Brain microvascular endothelial cell (primary cell): ENCODE measurements around the gene NIPBL.

Source experiments
- DNase-seq: peaks from one replicate; pipeline ENCODE4 v3.0.0-alpha.2; 2020
- H3K27ac ChIP-seq: fragments of 250-450 bp; sonication (Bioruptor Pico); 2 replicates; pipeline ENCODE4 v1.5.1; 2020; ENCODE audit warnings: mild to moderate bottlenecking, moderate library complexity
- H3K27me3 ChIP-seq: fragments of 250-450 bp; sonication (Bioruptor Pico); replicated peaks from 2 replicates; pipeline ENCODE4 v1.5.1; 2020; ENCODE audit warnings: mild to moderate bottlenecking
- H3K36me3 ChIP-seq: fragments of 250-450 bp; sonication (Bioruptor Pico); replicated peaks from 2 replicates; pipeline ENCODE4 v1.5.1; 2020; ENCODE audit warnings: mild to moderate bottlenecking
- H3K4me3 ChIP-seq: 2 replicates; pipeline ENCODE4 v1.5.1; 2011; ENCODE audit warnings: low read depth, mild to moderate bottlenecking, control low read depth, low read length, moderate library complexity
- CTCF ChIP-seq: IDR thresholded peaks from 2 replicates; pipeline ENCODE4 v1.5.1; 2011; ENCODE audit warnings: low read depth, mild to moderate bottlenecking, moderate library complexity, low read length, control low read depth, inconsistent platforms; ENCODE audit errors: missing control alignments
- in situ Hi-C: cut with HindIII; loops from 2 replicates; pipeline ENCODE4 v1.10.0; 2017; ENCODE audit warnings: low sequenced_read_pairs, low pct_ligation_motif_present

The NIPBL gene

GRCh38 chr5:36885566-36886485, 9.3 kb downstream of the NIPBL start:
- no peak for TF ChIP-seq CTCF
- Histone ChIP-seq H3K27me3 (no peaks in the 10 kb centered on the region), H3K4me3 (no peak overlapping the region), H3K36me3 (no peaks in the 10 kb centered on the region), H3K27ac (no peak overlapping the region)
- in situ Hi-C loops = no loop called here
- no peak for DNase-seq

GRCh38 chr5:36886791-36887190, 10.2 kb downstream of the NIPBL start:
- in situ Hi-C loops = no loop called here
- TF ChIP-seq CTCF = no peak
- H3K36me3 ChIP-seq = no peaks in the 10 kb centered on the region
- H3K4me3 ChIP-seq = no peak overlapping the region
- no peak overlapping the region for H3K27ac ChIP-seq
- no peak for DNase-seq
- no peaks in the 10 kb centered on the region for H3K27me3 ChIP-seq

- H3K36me3 ChIP-seq = no peaks in the 10 kb centered on the region
- H3K4me3 ChIP-seq = no peak overlapping the region
- H3K27ac ChIP-seq = no peak overlapping the region
- DNase-seq = no peak
- no peak for TF ChIP-seq CTCF
- in situ Hi-C loops = no loop called here
- H3K27me3 ChIP-seq = no peaks in the 10 kb centered on the region
Observed at GRCh38 chr5:36887532-36887931, 11.0 kb downstream of the NIPBL start.

- in situ Hi-C loops = no loop called here
- Histone ChIP-seq H3K27ac (no peak overlapping the region), H3K36me3 (no peaks in the 10 kb centered on the region), H3K4me3 (no peak overlapping the region), H3K27me3 (no peaks in the 10 kb centered on the region)
- TF ChIP-seq CTCF = no peak
- DNase-seq = no peak
Observed at GRCh38 chr5:36888303-36888702, 11.7 kb downstream of the NIPBL start.

- H3K27me3 ChIP-seq = no peaks in the 10 kb centered on the region
- H3K36me3 ChIP-seq = no peaks in the 10 kb centered on the region
- no peak for TF ChIP-seq CTCF
- no peak overlapping the region for H3K4me3 ChIP-seq
- H3K27ac ChIP-seq = no peak overlapping the region
- in situ Hi-C loops = no loop called here
- no peak for DNase-seq
Observed at GRCh38 chr5:36889264-36889663, 12.7 kb downstream of the NIPBL start.
